Measurements from ENCODE around the gene SMIM36.
"Not testable (repeated sequence)": the region's sequence is repeated elsewhere in the genome, so short reads cannot be mapped to it uniquely, and the experiment has no call there.

SMIM36 gene

DNA sequence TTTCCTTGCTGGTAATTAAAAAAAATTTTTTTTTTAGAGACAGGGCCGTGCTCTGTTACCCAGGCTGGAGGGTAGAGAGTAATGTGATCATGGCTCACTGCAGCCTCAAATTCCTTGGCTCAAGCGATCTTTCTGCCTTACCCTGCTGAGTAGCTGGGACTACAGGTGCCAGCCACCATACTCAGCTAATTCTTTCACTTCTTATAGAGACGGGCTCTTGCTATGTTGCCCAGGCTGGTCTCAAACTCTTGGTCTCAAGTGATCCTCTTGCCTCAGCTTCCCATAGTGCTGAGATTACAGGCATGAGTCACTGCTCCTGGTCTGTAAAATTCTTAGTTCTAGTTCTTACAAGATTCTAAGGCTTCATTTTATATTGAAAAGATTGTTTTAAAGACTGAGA, 11.1 kb downstream of the SMIM36 start:
- no peak for DNase-seq

DNA sequence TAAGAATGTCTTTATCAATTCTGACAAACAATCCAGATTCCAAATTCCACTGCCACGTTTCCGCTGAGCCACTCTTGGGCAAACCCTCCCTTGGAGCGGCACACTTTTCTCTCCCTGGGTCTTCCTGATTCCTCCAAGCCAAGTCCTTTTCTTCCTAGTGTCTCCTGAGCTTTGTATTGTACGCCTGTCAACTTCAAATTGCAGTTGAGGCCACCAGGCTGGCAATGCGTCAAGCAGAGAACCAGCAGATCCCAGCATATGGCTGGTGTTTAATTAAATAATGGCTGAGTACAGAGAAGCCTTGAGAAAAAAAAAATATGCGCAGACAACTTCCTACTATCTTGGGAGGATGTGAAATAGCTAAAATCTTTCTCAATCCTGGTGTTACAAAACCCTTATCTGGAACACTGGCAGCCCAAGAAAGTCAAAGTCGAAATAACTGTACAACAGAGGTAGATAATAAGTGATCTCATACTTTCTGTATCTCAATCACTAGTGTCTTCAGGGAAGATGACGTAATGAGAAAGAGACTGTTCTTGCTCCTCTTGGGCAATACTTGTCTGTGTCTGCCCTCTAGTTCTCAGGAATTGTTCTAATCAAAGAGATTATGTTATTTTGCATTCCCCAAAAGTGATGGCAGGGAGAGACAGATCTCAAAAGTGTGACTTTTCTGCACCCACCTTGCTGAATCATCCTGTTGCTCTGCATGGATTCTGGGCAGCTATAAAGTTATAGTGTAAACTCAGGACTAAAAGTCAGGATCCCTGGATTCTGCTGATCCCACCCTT, 15.0 kb downstream of the SMIM36 start:
- no peak for DNase-seq

GRCh38 chr17:55495239-55495638, 16.0 kb downstream of the SMIM36 start:
- DNase-seq = no peak

- DNase-seq = no peak
Measured at GRCh38 chr17:55492781-55493341, 18.4 kb downstream of the SMIM36 start.

DNA sequence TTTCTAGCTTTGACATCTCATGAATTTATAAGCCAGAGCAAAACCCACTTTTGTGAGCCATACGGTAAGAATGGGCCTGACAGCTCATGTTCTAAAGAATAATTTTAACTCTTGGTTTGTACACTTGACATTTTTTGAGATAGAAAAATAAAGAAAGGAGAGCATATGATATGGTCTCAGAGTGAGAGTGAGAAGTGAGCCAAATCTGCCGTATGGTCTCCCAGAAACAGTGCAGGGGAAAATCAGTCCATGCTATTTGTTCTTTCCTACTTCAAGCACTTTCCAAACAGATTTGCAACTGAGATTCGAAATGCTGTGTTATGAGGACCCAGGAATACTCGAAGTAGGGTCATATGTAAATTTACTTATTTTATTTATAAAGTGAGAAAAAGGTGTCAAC, 20.9 kb downstream of the SMIM36 start:
- no peak for DNase-seq

GRCh38 chr17:55487695-55488432, 23.4 kb downstream of the SMIM36 start:
- DNase-seq = no peak

DNA sequence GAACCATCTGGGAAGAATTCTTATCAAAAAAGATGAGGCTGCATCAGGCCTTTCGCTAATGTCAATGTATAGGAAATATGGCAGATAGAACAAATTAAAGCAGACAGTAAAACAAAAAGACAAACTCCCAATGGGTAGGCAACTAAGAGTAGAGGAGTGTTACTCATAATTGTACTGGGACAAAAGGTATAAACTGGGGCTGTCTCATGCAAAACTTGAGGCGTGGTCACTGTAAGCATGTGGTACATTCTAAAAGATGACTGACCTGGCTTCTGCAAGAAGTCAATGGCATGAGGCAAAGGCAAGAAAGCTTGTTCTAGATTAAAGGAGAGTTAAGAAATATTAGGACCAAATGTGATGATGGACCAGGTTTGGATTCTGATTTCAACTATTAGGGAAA, 26.7 kb downstream of the SMIM36 start:
- no peak for DNase-seq

GRCh38 chr17:55482591-55483389, 28.5 kb downstream of the SMIM36 start:
- DNase-seq = no peak

DNA sequence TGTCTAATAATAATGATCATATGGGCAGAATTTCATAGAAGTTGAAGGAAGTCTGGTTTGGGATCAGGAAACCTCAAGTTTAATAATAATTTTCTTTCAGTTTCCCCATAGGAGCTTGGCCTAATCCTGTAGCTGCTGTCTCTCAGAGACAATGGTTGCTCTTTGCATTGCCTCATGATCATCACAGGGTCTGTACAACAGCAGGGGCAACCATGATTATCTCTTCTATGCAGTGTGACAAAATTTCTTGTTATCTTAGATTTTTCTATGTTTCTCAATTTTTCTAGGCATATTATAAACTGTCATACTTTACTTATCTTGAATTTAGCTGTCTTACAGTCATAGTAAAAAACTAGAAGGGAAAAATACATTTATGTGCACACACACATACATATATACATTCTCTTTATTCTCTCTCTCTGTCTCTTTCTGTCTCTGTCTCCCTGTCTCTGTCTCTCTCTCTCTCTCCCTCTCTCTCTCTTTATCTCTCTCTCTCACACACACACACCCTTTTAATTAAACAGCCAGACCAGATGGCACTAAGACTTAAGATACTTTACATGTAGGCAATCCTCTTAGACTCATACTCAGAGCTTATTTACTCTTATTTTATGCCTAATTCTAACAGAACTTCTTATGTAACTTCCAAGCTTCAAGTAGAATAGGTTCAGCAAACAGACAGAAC, 30.5 kb downstream of the SMIM36 start:
- DNase-seq = no peak

- DNase-seq = no peak
Measured at GRCh38 chr17:55479903-55480302, 31.3 kb downstream of the SMIM36 start.

DNA sequence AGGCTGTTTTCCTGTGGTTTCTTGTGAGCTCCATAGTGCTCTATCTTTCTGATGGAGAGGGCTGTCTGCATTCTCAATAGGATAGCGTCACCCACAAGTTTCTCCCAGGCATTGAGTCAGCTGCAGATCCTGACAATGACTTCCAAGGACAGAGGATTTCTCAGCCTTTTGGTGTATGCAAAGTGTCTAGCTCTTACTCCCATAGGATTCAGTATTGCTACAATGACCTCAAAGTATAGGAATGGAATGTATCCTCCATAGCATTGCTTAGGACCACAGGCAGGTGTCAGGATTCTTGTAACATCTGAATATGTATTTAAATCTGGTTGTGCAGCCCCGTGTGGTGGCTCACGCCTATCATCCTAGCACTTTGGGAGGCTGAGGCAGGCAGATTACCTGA, 32.3 kb downstream of the SMIM36 start:
- DNase-seq = no peak

DNA sequence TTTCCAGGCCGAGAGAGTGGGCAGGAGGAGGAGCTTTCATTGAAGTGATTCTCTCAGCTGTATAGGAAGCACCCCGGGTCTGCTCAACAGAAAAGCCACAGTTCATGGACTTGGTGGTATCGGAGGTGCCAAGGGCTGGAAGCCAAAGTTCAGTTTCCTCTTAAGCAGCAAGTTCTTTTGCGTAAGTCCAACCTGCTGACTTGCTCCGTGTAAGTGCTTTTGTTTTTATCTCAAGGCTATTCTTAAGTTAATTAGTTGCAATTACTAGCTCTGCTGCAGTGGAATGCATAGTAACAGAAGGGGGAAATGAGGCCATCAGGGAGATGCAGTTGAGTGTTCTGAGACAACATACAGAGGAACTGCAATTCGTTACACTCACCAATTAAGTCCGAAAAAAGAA, 44.6 kb downstream of the SMIM36 start:
- no peak for DNase-seq

DNA sequence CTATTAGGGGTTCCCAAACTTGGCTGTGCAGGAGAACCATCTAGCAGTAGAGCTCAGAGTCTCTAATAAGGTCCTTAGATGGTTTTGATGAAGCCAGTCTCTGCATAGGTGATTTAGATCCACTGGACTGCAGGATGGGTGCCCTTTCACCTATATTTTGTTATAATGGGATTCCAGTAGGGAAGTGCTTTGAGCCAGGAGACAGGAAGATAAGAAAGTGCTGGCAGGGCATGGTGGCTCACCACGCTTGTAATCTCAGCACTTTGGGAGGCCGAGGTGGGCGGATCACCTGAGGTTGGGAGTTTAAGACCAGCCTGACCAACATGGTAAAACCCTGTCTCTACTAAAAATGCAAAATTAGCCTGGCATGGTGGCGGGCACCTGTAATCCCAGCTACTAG, 45.5 kb downstream of the SMIM36 start:
- DNase-seq = not testable (repeated sequence)

DNA sequence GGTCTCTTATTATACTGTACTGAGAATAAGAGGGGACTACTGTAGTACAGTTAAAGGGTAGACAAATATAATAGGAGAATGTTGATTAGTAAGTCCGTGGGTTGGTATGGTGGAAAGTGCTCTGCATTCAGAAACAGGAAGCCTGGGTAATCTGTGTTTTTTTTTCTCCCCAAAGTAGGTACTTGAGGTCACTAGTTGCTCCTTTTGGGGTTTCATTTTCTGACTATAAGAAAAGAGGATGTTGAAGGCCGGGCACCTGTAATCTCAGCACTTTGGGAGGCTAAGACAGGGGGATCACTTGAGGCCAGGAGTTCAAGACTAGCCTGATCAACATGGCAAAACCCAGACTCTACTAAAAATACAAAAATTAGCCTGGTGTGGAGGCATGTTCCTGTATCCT, 47.7 kb downstream of the SMIM36 start:
- no peak for DNase-seq

GRCh38 chr17:55462711-55463110, 48.5 kb downstream of the SMIM36 start:
- DNase-seq = no peak

GRCh38 chr17:55462234-55462633, 49.0 kb downstream of the SMIM36 start:
- no peak for DNase-seq

DNA sequence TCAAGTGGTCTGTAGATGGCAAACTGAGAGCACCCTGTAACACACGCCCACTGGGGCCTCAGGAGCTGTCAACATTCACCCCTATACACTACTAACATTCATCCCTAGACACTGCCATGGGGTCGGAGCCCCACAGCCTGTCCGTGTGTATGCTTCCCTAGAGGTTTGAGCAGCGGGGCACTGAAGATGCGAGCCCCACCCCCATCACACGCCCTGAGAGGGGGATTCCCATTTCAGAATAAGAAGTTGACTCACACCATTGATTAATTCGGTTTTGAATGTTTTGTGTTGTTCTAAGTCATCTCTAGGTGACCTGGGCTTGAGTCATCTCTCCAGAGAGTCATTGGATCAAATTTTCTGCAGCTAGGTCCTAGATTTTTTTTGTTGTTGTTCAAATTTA, 52.3 kb downstream of the SMIM36 start:
- no peak for DNase-seq

DNA sequence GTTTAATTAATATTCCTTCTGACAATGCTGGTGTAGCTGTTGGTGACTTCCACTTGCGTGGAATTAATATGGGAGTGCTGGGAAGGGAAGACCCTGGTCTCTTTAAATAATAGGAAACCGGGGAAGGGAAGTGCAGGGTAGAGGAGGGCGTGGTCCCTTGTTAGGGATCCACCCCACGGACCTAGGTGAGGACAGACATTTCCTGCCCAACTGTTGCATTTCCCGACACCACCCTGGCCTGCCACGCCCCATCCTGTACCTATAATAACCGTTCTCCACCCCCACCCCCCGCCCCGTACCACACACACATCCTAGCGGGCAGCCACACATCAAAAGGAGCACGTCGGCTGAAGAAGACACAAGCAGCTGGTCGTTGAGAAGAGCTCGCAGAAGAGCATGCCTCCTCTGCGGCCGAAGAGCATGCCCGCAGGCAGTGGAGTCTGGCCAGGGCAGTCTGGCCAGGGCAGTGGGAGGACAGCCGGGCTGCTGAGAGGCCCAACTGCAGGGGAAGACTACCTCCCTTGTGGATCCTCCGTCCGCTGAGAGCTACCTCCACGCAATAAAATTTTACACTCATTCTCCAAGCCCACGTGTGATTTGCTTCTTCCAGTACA, 52.9 kb downstream of the SMIM36 start:
- DNase-seq = no peak

- no peak for DNase-seq
Measured at GRCh38 chr17:55456307-55457240, 54.7 kb downstream of the SMIM36 start.

DNA sequence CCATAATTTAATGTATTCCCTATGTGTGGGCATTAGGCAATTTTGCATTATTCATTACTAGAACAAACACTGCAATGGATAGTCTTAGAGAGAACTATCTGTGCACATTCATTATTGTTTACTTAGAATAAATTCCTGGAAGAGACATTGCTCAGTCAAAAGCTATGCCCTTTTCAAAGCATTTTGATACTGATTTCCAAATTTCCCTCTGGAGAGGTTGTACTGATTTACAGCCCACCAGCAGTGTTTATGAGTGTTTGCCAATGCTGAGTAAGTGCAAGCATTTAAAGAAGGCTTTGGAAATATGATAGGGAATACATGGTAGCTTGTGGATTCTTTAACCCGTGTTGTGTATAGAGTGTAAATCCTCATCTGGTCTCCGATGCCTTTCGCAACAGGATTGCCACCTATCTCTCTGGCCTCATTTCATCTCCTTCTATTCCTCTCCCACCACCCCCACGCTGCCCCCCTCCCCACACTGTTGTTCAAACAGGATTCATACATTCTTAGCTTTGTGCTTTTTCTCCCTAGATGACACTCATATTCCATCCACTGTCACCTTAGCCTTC, 56.3 kb downstream of the SMIM36 start:
- peak in 1 of 2 experiments; percentile 5 for DNase-seq

Data from SHP77 (cell line).